Kidney (tissue), 14 donors: ENCODE data around the gene TMEM178B. TPM values are rescaled to one million over a fixed set of nuclear protein-coding genes. Genes with fewer than 3 reads are reported as not detected.

Experiments
- DNase-seq, 5 donors: peaks; one replicate each; pipeline ENCODE4 v3.0.0-alpha.2; 2013 to 2020
- FAIRE-seq: peaks from 2 replicates; lab custom pipeline; 2012; peaks lifted over from hg19 to GRCh38; lab: Jason Lieb, UNC
- H3K27ac ChIP-seq, 2 donors: one replicate each; pipeline ENCODE4 v1.7.0; 2013; ENCODE audit warnings: low read depth in 2 of 2, low read length in 2 of 2, inconsistent platforms in 1 of 2
- H3K27me3 ChIP-seq: one replicate; pipeline ENCODE4 v1.7.1; 2013; ENCODE audit warnings: low read length, inconsistent platforms; ENCODE audit not compliant: control insufficient read depth, insufficient read depth
- H3K36me3 ChIP-seq, 3 donors: one replicate each; pipeline versions ENCODE4 v1.7.0 to v1.7.1; 2013; ENCODE audit warnings: low read length in 3 of 3, control low read depth in 1 of 3, inconsistent platforms in 1 of 3; ENCODE audit not compliant: insufficient read depth in 3 of 3, control insufficient read depth in 2 of 3
- H3K4me1 ChIP-seq, 3 donors: one replicate each; pipeline versions ENCODE4 v1.7.0 to v1.7.1; 2013; ENCODE audit warnings: low read length in 3 of 3, inconsistent platforms in 1 of 3, low read depth in 1 of 3; ENCODE audit not compliant: control insufficient read depth in 2 of 3, insufficient read depth in 2 of 3
- H3K4me3 ChIP-seq, 3 donors: one replicate each; pipeline versions ENCODE4 v1.7.0 to v1.8.1; 2013; ENCODE audit warnings: low read length in 3 of 3, control low read depth in 1 of 3, inconsistent platforms in 1 of 3
- H3K9ac ChIP-seq, 3 donors: one replicate each; pipeline versions ENCODE4 v1.7.0 to v1.7.1; 2013; ENCODE audit warnings: low read length in 3 of 3, control low read depth in 1 of 3, inconsistent platforms in 1 of 3
- H3K9me3 ChIP-seq, 3 donors: one replicate each; pipeline versions ENCODE4 v1.7.0 to v1.7.1; 2013; ENCODE audit warnings: low read length in 3 of 3, control low read depth in 1 of 3, inconsistent platforms in 1 of 3; ENCODE audit not compliant: control insufficient read depth in 2 of 3, insufficient read depth in 1 of 3
- CTCF ChIP-seq: IDR thresholded peaks from 3 replicates; pipeline ENCODE4 v1.5.1; 2012; ENCODE audit warnings: mild to moderate bottlenecking, moderate library complexity, borderline replicate concordance; ENCODE audit not compliant: insufficient read depth; ENCODE audit errors: extremely low read depth
- intact Hi-C: fragments of 100-400 bp; cut with DNase I; formaldehyde crosslinking; loops from one replicate; pipeline ENCODE4 v1.11.1; 2022
- polyA plus RNA-seq: library from polyadenylated mRNA; stranded (reverse); fragments of 350-450 nt; fragmentation: Illumina TruSeq; extraction: RNeasy Lipid Tissue Mini Kit (QIAGEN cat#74804); gene quantifications from one replicate; pipeline ENCODE4 v1.2.3, GENCODE V29; 2014; ENCODE audit warnings: low read depth, low replicate concordance; ENCODE audit not compliant: insufficient read depth
- total RNA-seq: library from RNA; stranded (reverse); fragmentation: NEBNext Ultra II Directional; extraction: Animal tissue kit (Norgen Biotek cat#: 25700); gene quantifications from one replicate; pipeline ENCODE4 v1.2.1, GENCODE V29; 2021
- donor health status: control.
- donor health status: control.
- donor health status: control.
- donor health status: control.
- donor health status: control.
- donor health status: DM: yes; HTN: yes; CAD: no.
- donor health status: Normal renal cell carcinoma (clear cell type).

The TMEM178B gene
- total and polyA plus RNA-seq, 2 donors from 2014 or later = 0.58 to 20.0 TPM

- no peak for TF ChIP-seq CTCF
- no peak for DNase-seq
- H3K36me3 ChIP-seq = no peaks in the 10 kb centered on the region
These were observed 127.5 kb downstream of the TMEM178B start for GRCh38 chr7:141201145-141201885.

GRCh38 chr7:141202535-141202934, 128.7 kb downstream of the TMEM178B start:
- H3K9me3 ChIP-seq = no peaks in the 10 kb centered on the region
- intact Hi-C loops = no loop called here
- no peak for TF ChIP-seq CTCF

More at GRCh38 chr7:141201145-141201885, 127.5 kb downstream of the TMEM178B start:
- Histone ChIP-seq H3K4me3 (no peak overlapping the region), H3K9ac (no peak overlapping the region), H3K27me3 (no peaks in the 10 kb centered on the region), H3K9me3 (no peaks in the 10 kb centered on the region), H3K4me1 (no peaks in the 10 kb centered on the region), H3K27ac (no peak overlapping the region)
- intact Hi-C loops = no loop called here
- no peak for FAIRE-seq

GRCh38 chr7:141203177-141203576, 129.3 kb downstream of the TMEM178B start:
- H3K36me3 ChIP-seq = no peaks in the 10 kb centered on the region
- H3K9ac ChIP-seq = no peak overlapping the region
- FAIRE-seq (no peak), DNase-seq (no peak)
- no peak for TF ChIP-seq CTCF
- no peaks in the 10 kb centered on the region for H3K9me3 ChIP-seq
- H3K27ac ChIP-seq = no peak overlapping the region
- H3K4me3 ChIP-seq = no peak overlapping the region
- H3K27me3 ChIP-seq = no peaks in the 10 kb centered on the region
- intact Hi-C loops = no loop called here
- no peaks in the 10 kb centered on the region for H3K4me1 ChIP-seq

More at GRCh38 chr7:141202535-141202934, 128.7 kb downstream of the TMEM178B start:
- Histone ChIP-seq H3K36me3 (no peaks in the 10 kb centered on the region), H3K4me1 (no peaks in the 10 kb centered on the region), H3K4me3 (no peak overlapping the region), H3K9ac (no peak overlapping the region), H3K27me3 (no peaks in the 10 kb centered on the region), H3K27ac (no peak overlapping the region)
- FAIRE-seq (no peak), DNase-seq (no peak)

GRCh38 chr7:141203586-141203985, 129.7 kb downstream of the TMEM178B start:
- H3K9ac ChIP-seq = no peak overlapping the region
- DNase-seq = no peak

More at GRCh38 chr7:141203586-141203985, 129.7 kb downstream of the TMEM178B start:
- intact Hi-C loops = no loop called here
- Histone ChIP-seq H3K27me3 (no peaks in the 10 kb centered on the region), H3K4me3 (no peak overlapping the region), H3K9me3 (no peaks in the 10 kb centered on the region), H3K27ac (no peak overlapping the region), H3K4me1 (no peaks in the 10 kb centered on the region), H3K36me3 (no peaks in the 10 kb centered on the region)
- FAIRE-seq = no peak
- no peak for TF ChIP-seq CTCF
